HG02610 (cell line): Measurements from ENCODE around the gene CAPS.

Source experiments
- ATAC-seq: cut with Tn5 transposase; IDR thresholded peaks from one replicate; pipeline ENCODE4 v1.9.1; 2021; ENCODE audit warnings: mild to moderate bottlenecking, moderate library complexity; ENCODE audit not compliant: unreplicated experiment

The CAPS gene

DNA sequence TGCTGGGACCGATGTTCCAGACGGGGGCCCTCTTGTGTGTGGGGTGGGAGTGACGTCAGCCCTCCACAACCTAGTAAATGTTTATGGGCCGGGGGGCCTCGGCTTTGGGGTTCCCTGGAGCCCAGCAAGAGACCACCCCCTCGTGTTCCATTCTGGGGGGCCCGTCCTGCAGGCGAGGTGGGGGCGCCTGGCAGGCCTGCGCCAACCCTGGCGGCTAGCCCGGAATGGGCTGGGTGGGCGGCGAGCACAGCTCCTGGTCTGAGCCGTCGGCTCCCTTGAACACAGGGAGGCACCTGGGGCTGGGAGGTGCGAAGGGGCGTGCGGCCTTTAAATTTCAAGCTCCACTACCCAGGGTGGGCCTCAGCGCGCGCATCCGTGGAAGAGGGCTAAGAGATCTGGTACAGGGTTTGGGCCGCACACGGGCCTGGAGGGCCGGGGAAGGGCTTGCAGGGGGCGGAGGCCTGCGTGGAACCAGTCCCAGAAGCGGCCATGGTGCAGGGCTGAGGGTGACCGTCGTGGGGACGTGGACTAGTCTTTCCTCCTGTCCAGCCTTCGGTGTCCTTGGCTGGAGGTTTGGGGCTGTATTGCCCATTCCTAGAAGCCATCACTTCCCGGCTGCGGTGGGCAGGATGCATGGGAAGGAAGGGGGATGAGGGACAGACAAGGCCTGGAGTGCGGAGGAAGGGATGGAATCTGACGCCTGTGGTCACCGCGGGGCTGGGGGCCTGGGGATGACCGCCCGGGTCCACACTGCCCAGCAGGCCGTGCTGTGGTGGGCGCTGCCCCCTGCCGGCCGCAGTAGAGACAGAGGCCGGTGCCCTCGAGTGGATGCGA, 21.9 kb upstream of the CAPS start:
- ATAC-seq = no peak

DNA sequence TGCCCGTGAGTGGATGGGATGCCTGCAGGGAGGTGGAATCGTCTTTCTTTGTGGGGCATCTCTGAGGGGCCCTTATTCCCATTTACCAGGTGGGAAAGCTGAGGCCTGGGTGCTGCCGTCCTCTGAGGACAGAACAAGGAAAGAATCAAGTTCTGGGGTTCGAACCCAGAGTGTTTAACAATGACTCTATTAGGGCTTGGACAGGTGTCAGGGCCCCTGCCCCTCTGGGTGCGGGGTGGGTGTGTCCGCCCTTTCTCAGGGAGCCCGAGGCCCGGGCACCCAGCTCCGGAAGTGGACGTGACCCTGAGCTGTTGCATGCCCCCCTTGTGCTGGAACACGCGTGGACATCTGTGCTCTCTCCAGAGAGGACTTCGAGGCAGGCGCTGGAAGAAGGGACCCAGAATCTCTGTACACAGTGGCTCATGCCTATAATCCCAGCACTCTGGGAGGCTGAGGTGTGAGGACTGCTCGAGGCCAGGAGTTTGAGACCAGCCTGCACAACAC, 21.2 kb upstream of the CAPS start:
- no peak for ATAC-seq

DNA sequence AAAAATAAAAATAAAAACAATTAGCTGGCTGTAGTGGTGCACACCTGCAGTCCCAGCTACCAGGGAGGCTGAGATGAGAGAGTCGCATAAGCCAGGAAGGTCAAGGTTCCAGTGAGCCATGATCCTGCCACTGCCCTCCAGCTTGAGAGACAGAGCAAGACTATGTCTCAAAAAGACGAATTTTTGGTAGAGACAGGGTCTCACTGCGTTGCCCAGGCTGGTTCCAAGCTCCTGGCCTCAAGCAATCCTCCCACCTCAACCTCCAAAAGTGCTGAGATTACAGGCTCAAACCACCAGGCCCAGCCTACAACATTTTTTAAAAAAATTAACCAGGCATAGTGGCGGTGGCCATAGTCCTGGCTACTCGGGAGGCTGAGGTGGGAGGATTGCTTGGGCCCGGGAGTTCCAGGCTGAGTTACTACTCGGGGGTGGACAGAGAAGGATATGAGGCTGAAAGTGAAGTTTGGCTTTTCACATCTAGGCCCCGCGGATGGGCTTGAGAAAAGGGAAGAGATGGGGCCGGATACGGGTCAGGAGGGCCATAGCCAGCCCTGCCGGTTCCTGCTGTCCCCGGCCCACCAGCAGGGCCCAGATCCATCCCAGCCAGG, 20.7 kb upstream of the CAPS start:
- ATAC-seq = no peak

DNA sequence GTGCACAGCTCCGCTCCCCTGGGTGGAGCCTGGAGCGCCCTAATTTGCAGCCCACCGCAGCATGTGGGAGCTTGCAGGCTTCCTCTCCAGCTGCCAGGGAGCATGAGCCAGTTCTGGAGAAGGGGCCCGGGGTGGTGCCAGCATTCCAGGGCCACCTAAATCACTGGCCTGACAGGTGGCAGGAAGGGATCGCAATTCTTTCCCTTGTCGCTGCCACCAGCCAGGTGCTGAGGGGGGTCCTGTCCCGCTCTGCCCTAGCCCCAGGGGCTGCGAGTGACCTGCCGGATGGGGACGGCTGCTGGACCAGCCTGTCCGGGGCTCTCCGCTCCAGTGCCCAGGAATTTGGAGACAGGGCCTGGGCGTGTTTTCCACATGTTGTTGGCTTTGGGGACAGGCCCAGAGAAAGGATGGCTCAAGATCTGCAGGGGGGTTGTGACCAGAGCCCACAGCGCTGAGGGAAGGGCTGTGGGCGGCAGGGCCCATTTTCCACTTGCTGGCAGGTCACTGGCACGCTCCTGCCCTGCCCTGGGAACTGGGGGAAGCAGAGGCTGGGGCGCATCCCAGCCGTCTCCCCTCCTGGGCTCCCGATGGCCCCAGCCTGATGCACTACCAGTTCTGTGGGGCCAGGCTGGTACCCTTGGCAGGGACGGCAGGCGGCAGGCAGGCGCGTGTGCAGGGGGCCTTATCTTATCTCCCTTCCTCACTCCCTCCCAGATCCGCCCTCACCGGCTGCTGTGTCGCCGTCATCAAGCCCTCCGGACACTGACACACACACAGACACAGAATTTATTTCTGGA, 19.9 kb upstream of the CAPS start:
- ATAC-seq = no peak

DNA sequence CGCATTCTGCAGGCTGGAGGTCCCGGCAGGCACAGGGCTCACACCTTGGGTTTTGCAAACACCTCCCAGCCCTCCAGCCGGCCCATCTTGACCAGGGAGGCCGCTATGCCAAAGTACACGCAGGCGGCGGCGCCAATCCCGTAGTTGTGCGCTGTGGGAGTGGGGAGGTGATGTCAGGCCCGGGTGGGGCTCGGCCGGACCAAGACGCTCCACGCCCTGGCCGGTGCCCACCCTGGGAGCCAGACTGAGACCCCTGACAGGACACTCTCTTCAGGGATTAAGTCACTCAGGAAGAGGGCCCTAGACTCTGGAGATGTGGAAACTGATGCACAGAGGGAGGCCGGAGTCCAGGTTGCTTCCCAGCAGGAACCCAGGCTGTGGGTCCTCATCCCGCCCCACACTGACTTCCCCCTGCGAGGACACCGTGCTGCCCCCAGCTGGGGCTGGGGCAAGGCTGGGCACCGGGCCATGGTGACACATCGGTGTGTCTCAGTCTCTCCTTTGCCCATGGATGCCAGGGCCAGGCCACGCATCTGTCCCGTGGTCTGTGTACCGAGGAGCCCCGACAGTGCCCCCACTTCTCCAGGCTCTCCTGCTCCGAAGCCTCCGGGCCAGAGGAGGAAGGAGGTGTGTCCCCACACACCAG, 19.2 kb upstream of the CAPS start:
- ATAC-seq = no peak

DNA sequence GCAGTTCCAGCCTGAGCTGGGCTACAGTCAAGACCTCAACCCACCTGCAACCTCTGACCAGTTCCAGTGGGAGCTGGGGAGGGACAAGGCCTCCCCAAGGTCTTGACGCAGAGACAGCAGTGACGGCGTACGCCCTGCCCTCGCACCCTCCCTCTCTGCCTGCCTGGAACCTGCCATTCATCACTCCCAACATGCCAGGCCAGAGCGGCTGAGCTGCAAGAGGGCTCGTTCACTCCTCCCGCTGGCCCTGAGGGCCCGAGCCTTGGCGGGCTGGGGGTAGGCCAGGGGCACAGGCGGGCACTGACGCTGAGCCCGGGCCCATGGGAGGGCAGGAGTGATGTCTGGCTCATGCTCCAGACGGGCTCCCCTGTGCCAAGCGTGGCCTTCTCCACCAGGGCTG, 18.6 kb upstream of the CAPS start:
- no peak for ATAC-seq

DNA sequence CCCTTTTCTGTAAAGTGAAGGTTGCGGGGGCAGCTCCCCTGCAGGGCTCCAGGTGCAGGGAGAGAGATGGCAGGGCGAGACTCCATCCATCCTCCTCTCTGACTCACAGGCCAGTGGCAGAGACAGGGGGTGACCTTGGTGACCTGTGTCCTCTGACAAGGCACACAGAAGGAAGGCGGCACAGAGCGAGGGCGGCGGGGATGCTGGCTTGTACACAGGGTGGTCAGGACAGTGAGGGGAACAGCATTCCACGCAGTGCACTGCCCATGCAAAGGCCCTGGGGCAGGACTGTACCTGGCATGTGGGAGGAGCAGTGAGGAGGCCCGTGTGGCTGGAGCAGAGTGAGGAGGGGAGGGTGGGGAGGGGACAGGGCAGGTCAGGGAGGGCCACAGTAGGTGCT, 18.2 kb upstream of the CAPS start:
- ATAC-seq = no peak

DNA sequence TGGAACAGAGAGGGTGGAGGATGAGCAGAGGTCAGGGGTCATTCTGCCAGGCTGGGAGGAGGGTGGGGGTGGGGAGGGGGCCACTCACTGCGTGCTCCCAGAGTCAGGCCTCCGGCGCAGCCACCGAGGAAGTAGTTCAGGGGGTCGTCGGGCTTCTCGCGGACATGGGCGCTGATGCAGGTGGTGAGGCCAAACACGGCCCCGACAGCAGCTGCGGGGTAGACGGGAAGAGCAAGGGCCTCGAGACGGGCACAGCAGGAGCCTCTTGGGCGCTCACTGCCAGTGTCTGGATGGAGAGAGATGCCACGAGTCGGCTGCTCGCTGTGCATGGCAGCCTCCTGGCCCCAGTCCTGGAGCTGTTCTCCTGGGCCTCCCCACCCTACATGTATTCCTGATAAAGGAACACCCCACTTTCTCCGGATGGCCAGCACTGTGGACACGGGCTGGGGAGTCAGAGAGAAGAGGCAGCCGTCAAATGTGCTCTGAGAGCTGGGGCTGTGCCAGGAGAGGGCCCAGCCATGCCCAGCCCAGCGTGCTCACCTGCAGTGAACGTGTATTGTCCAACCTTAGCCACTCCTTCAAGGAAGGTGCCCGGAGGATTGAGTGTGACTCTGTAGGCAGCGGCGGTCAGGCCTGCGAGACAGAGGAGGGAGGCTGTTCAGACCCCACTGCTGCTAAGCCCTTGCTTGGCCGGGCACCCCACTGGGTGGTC, 17.5 kb upstream of the CAPS start:
- no peak for ATAC-seq

DNA sequence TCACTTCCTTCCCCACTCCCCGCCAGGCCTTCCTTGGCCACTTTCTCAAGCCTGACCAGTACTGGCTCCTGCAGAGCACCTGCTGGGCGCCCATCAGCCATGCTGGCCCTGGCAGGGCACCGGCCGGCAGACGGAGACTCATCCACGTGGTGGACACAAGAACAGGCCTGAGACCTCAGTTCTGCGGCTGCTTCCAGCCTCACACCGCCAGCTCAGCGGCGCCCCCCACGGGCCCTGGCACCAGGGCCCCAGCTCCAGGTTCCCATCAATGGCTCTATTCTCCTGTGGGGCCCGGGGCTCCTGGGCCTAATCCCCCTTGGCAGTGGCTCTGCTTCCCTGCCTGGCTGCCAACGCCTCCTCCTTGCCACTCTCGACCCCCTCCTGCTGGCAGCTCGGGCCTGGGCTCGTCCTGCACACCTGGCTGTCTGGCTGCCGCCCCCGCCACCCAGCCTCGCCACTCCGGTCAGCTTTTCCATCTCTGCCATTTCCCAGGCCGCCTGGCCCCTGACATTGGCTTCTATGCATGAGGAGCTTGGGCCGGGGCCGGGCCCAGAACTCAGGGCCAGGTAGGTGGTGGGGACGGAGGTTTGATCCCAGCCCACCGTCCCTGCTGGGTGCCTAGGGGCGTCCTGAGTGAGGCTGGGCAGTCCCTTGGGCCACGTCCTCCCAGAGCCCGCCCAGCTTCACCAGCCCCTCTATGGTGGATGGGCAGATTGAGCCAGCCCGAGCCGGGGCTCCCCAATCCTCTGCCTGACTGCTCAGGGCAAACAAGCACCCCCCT, 16.7 kb upstream of the CAPS start:
- ATAC-seq = no peak

DNA sequence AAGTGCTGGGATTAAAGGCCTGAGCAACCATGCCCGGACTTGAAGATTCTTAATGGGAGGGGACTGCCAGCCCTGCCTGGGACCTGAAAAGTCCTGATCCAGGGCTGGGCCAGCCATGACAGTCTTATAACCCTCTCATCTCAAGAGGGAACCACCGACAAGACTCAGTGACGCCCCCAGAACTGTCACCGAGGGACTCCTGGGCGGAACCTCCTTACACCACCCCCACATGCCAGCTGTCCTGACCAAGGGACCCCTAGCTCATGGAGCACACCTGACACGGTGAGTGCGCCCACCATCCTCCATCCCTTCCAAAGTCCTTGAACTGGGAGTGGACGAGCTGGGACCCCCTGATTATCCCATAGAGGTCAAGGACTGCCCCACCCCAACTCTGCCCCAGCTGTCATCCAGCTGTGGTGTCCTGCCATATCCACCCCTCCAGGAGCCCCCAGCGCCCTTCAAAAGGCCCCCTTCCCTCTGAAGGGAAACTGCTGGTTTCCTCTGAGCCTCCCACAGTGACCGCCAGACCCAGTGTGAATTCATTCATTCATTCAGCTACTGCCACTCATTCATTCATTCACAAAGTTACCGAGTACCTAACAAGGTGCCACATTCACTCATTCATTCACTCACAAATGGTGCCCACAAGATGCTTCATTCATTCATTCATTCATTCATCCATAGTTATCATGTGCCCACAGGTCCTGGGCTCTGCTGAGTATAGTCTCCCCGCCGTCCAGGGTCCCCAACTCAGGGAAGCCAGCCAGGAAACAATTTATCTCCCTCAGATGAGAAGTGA, 14.1 kb upstream of the CAPS start:
- no peak for ATAC-seq

DNA sequence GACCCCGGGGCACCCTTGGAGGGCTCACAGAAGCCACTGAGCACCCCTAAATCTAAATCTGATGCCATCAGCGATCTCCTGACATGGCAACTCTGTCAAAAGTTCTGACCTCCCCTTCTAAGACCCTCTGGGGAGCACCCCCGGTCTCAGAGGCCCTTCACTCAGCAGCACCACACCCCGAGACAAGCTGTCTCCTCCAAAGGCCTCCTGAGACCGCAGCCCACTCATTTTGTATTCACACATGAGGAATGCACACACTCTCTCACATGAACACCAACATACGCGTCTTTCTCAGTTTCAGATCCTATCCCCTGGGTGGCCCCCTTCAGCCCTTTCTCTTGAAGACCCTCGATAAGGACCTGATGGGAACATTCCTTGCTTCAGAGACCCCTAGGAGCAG, 13.1 kb upstream of the CAPS start:
- no peak for ATAC-seq

DNA sequence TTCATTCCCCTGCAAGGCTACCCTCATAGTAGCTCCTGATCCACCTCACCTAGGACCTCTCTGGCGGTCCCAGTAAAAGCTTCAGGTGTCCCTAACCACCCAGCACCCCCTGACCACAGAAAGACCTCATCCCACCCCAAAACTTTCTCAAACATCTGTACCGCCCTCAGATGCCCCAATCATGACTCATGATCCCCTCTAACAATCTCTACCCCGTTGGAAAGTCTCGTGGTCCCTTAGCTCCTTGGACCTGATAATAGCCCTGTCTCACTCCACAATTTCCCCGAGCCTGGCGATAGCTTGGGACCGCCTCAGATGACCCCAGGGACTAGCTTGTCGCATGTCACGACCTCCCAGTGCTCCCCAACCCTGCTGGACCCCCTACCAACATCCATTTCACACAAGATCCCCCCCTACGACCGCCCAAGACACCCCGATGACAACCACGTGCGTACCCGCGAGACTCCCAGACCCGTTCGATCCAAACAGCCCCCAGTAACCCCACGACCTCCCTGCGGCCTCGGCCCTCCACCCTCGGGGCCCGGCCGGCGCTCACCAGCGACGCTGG, 10.9 kb upstream of the CAPS start:
- no peak for ATAC-seq

DNA sequence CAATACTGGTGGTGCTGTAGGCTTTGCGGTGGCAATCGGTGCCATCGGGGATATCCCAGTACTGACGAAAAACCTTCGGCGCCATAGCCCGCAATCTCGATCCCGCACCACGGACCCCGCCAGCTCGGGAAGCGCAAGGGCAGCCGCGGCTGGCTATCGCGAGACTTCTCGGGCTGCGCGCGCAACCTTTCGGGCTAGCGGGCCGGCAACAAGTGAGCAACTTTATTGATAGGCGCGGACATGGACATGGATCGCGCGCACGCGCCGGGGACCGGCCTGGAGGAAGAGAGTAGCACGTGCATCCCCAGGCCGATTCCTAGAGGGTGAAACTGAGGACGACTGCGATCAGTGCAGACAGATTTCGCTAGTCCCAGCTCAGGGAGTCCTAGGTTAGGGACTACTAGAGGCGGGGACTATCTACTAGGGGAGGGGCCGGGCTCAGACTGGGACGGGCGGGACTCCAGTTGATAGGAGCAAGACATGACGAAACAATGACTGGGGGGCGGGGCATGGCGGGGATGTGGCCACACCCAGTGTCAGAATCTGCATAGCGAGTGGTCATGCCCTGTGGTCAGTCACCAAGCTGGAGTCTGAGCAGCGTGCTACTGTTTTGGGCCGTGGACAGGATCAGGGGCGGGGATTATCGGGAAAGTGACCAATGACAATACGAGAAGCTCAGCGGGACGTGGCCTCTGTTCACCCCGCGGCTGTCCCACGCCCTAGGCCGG, 10.3 kb upstream of the CAPS start, which contains the start of gene NDUFA11:
Gene NDUFA11 (minus strand): TSS at position 167 of the 728 bp plus-strand sequence. CDS start 82 bp downstream, at position 85.
- peak; percentile 29 for ATAC-seq

DNA sequence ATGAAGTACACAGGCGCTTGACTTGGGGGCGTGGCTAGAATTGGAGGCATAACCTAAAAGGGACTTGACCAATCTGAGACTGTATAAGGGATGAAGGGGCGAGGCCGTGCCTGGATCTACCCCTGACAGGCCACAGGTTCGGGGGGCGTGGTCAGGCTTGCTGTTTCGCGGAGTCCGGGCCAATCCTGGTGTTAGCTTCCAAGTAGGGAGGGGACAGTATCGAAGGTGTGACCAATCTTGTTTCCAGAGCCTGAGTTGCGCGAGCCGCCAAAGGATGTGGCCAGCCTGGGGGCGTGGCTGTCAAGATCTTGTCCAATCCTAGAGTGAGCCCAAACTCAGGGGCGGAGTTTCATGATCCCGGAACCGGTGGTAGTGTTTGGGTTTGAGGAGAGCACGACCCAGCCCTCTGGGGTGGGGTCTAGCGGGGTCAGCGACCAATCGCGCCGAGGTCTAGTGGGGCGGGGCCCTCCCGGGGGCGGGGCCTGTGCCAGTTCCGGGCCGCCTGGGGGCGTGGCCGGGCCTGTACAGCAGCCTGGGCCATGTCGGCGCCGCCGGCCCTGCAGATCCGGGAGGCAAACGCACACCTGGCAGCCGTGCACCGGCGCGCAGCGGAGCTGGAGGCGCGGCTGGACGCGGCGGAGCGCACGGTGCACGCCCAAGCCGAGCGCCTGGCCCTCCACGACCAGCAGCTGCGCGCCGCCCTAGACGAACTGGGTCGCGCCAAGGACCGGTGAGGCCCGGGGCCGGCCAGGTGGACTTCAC, 9.5 kb upstream of the CAPS start, which contains the start of gene VMAC:
Gene VMAC (plus strand): TSS at position 521 of the 762 bp plus-strand sequence. CDS start 19 bp downstream, at position 540.
- ATAC-seq = peak; percentile 84

DNA sequence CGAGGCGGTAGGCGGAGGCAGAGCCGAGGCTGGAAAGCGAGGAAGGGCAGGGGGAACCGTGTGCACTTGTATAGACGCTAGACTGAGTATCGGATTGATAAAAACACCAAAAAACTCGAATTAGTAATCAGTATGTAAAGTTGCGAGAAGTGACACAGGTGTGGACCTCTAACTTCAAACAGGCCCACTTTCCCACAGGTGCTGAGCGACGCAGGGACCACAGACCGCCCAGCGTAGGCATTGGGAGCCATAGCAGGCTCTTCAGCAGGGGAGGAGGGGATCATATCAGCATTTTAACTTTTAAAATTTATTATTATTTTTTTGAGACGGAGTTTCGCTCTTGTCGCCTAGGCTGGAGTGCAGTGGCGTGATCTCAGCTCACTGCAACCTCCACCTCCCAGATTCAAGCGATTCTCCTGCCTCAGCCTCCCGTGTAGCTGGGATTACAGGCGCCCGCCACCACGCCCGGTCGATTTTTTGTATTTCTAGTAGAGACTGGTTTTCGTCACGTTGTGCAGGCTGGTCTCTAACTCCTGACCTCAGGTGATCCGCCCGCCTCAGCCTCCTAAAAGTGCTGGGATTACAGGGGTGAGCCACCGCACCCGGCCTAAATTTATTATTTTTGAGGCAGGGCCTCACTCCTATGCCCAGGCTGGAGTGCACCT, 8.8 kb upstream of the CAPS start:
- no peak for ATAC-seq

DNA sequence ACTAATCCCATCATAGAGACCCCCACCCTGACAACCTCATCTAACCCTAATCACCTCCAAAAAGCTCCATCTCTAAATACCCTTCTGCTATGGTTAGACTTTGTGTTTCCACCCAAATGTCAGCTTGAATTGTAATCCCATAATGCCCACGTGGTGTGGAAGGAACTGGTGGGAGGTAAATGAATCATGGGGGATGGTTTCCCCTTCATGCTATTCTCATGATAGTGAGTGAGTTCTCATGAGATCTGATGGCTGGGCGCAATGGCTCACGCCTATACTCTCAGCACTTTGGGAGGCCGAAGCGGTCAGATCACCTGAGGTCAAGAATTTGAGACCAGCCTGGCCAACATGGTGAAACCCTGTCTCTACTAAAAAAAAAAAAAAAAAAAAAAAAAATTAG, 6.8 kb upstream of the CAPS start:
- ATAC-seq = no peak
